Activated T-cell treated with anti-CD3 and anti-CD28 coated beads, Interleukin-2, amount 50 U/mL, for 48 hours (primary cell): ENCODE results near the gene SERPINB5.
"Not testable (repeated sequence)": the region's sequence is repeated elsewhere in the genome, so short reads cannot be mapped to it uniquely, and the experiment has no call there.

Source experiments
- DNase-seq, 2 experiments: peaks; one replicate each; pipeline ENCODE4 v3.0.0-alpha.2; 2020

The SERPINB5 gene

GRCh38 chr18:63476668-63477067, at the start of gene SERPINB5:
SERPINB5 (plus strand) TSS chr18:63476958; CDS start chr18:63484429, 7,471 bp downstream.
- DNase-seq = no peak

DNA sequence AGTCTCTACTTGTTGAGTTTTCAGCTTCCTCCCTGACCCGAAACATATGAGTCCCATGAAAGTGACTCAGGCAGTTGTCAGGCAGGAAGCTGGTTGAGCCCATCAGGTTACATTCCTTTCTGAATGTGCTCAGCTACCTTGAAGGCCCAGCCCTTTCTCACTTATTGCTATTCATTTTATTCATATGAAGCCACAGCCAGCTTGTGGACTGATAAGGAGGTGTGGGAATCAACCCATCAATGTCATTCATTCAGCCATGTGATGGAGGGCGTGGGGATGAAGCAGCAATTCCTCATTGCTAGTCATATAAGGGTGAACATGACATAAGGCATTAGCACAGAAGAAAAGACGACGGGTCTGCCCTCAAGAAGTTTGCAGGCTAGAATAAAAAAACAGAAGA, 49.2 kb upstream of the SERPINB5 start:
- DNase-seq = peak in 1 of 2 experiments; percentile 29

- no peak for DNase-seq
Observed at GRCh38 chr18:63430526-63430925, 46.2 kb upstream of the SERPINB5 start.

GRCh38 chr18:63431180-63431579, 45.6 kb upstream of the SERPINB5 start:
- no peak for DNase-seq

DNA sequence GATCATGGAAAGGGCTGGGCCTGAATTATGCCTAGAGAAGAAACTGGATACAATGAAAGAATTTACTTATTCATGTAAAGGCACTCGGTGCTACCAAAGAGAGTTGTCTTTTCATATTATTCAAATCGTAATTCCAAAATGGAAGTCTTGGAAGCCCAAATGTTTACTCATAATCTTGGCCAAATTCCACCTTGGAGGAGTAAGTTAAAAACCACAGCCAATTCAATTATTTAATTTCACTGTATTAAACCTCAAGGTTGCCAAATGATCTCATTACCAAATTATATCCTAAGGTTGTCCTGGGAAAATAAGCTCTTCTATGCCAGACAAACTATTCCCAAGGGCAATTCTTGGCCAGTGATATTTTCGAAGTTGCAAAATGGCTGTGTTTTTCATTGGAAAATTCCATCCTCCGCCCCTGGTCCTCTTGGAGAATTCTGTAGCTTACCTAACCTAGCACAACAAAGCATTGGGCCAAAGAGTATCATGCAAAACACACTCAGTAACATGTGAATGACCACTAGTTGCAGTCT, 43.4 kb upstream of the SERPINB5 start:
- DNase-seq = no peak

GRCh38 chr18:63438181-63438580, 38.6 kb upstream of the SERPINB5 start:
- DNase-seq = no peak

GRCh38 chr18:63439334-63439733, 37.4 kb upstream of the SERPINB5 start:
- DNase-seq = peak; percentile 55 to 59

DNA sequence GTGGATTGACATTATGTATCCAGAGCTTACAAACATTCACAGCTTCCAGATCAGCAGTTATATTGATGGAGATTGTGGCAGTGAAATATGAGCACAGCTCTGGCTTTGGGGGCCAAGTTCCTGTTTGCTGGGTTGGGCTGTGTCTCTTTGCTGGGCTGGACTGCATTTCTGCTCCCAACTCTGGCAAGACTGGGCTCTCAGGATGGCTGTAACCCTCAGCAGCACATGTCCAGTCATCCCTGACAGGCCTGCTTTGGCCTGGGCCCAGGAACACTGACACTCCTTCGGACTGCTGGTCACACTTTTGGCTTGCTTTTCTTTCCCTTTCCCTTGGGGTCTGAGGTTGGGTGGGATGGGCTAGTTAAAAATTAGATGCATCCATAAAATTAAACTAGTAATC, 36.5 kb upstream of the SERPINB5 start:
- no peak for DNase-seq

GRCh38 chr18:63440881-63441280, 35.9 kb upstream of the SERPINB5 start:
- DNase-seq = no peak

DNA sequence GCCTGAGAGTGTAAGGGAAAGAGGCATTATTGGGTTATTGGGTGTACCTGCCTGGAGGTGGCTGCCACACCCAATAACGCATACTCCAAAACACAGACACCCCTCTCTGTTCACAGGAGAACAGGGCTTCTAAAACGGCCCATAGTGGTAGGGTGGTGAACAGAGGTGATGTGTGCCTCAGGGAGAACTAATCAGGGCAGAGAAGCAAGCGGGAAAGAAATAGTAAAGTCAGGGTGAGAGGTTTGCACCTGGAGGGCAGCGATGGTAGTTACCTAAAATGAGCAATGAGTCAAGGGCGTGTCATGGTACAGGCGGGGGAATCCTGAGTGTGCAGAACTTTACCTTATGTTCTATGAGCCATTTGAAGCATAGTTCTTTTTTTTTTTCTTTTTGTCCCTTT, 32.9 kb upstream of the SERPINB5 start:
- no peak for DNase-seq

DNA sequence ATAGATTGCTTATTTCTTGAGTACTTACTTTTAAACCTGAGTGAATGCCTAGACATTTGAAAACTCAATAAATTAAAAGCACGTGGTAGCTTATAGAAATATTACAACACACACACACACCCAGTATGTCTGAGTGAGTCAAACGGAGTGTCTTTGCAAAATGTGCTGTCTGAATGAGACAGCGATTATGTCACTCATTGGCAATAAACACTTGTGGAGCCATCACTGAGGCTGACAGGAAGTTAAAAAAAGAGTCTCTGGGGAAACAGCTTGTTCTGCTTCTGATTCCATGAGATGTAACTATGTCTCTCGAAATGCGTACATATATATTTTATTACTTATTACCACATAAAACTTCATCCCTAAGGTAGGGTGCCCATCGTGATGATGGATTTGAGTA, 32.2 kb upstream of the SERPINB5 start:
- no peak for DNase-seq

DNA sequence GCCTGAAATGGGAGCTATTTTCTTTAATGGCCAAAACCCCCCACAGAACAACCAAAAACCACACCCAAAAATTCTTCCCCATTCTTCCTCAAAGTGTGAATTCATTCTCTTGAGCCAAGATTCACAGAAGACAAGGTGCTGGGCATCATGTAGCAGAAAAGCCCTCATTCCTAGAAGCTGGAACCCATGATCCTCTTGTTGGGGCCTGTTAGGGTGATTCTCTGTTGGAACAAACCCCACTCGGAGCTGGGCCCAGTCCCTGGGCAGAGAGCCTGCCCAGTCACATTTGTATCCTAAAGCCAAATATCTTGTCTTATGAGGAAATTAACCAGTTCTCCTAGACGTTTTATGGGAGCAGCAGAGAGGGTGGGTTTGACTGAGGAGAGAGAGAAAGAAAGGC, 31.7 kb upstream of the SERPINB5 start:
- DNase-seq = no peak

GRCh38 chr18:63446266-63446665, 30.5 kb upstream of the SERPINB5 start:
- DNase-seq = no peak

DNA sequence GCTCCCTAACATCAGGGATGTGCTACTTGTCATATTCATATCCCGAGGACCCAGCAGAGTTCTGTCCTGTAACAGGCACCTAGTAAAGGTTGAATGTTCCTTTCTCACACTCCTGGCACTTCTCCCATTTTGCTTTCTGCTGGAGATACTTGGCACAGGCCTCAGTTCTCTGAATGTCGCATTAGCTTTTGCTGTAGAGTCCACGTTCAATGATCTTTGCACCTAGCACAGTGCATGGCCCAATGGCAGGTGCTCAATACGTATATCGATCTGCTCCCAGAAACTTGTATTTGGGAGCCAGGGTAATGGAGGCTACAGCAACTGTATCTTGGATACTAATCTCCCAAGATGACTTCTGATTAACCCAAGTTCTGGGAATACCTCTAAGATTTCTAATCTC, 29.7 kb upstream of the SERPINB5 start:
- no peak for DNase-seq

- DNase-seq = no peak
Observed at GRCh38 chr18:63449426-63449825, 27.3 kb upstream of the SERPINB5 start.

DNA sequence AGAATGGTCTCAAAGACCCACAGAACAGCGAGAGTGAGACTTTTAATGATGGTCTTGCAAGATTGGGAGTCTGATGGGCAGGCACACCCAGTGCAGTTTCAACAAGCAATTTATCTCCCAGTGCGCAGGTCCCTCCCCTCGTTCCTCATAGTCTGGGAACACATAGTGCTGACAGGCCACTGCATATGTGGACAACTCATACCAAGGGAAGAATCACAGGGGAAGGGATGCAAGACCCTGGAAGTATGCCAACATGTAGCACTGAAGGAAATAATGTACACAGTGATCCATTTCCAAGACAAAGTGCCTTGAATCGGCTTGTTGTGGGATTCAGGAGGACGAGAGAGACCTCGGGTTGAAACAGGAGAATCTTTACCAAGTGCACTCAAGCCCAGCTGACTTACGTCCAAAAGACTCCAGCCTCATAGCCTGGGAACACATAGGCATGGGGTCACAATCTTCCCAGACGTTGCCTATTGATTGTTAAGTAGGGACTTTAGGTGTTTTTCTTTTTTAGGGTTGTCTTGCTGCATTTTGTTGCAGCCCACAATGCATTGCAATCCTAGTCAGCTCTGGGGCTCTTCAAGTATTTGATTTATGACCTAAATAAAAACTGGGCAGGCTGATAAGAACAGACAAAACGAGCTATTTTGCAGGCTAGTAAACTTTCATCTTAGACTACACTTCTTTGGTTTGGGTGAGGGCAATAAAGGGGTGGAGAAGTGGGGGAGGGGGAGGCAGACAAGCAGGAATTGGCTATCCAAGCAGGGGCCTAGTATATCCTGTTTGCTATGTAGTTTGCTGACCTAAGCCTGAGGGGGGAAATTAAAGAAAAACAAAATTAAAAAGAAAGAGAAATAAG, 24.7 kb upstream of the SERPINB5 start:
- no peak for DNase-seq

GRCh38 chr18:63452751-63453150, 24.0 kb upstream of the SERPINB5 start:
- not testable (repeated sequence) for DNase-seq

- no peak for DNase-seq
Observed at GRCh38 chr18:63454497-63454896, 22.3 kb upstream of the SERPINB5 start.

GRCh38 chr18:63457977-63458376, 18.8 kb upstream of the SERPINB5 start:
- DNase-seq = no peak

GRCh38 chr18:63460414-63460813, 16.3 kb upstream of the SERPINB5 start:
- no peak for DNase-seq

GRCh38 chr18:63464434-63464833, 12.3 kb upstream of the SERPINB5 start:
- DNase-seq = no peak

DNA sequence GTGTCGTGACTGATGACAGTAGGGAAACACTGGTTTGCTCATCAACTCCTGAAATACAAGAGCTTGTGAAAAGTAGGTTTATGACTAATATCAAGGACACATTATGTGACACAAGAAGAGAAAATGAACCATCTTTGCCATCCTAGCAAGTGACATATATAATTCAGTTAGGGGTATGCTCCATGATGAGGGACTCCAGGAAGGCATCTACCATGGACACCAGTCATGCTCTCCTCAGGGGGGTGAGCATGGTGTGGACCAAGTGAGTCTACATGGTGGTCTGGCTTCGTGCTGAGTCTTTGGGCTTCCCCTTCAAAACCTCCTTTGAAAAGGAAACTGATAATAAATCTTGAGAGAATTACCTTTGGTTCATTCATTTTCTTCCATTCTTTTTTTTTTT, 11.7 kb upstream of the SERPINB5 start:
- DNase-seq = peak; percentile 25 to 33

GRCh38 chr18:63467699-63468098, 9.1 kb upstream of the SERPINB5 start:
- no peak for DNase-seq

DNA sequence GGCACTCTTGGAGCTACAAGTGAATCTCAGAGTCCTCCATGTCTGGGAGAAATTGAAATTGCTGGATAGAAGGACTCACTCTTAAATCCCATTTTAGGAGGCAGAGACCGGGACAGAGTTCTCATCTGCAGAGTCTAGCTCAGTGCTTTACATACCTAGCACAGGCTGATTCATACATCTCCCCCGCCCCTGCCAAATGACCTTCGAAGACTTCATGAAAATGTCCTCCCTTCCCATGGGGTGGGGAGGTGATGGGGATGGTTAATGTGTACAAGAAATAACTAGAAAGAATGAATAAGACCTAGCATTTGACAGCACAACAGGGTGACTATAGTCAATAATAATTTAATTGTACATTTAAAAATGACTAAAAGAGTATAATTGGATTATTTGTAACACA, 8.2 kb upstream of the SERPINB5 start:
- no peak for DNase-seq

- DNase-seq = no peak
Observed at GRCh38 chr18:63470751-63471150, 6.0 kb upstream of the SERPINB5 start.
